NCI-H345 treated with DMSO at 0.1 percent for 48 hours (cell line): Measurements from ENCODE around the gene ZFAND6.

ENCODE experiments used
- DNase-seq: peaks from one replicate; lab custom pipeline; 2025; ENCODE audit not compliant: unreplicated experiment; lab: John Stamatoyannopoulos, UW

The ZFAND6 gene

GRCh38 chr15:80167936-80168335 is 108.5 kb downstream of the ZFAND6 start:
- DNase-seq = no peak

- no peak for DNase-seq
Observed at GRCh38 chr15:80168421-80168820, 108.9 kb downstream of the ZFAND6 start.

GRCh38 chr15:80169768-80170357 is 110.4 kb downstream of the ZFAND6 start:
- no peak for DNase-seq

GRCh38 chr15:80170596-80170995 is 111.1 kb downstream of the ZFAND6 start:
- no peak for DNase-seq

- no peak for DNase-seq
Observed at GRCh38 chr15:80171787-80172186, 112.3 kb downstream of the ZFAND6 start.

- no peak for DNase-seq
Observed at GRCh38 chr15:80172401-80172800, 112.9 kb downstream of the ZFAND6 start.

GRCh38 chr15:80173022-80173759 is 113.7 kb downstream of the ZFAND6 start:
- DNase-seq = no peak

- DNase-seq = no peak
Observed at GRCh38 chr15:80174017-80174746, 114.7 kb downstream of the ZFAND6 start.

GRCh38 chr15:80175436-80175835 is 116.0 kb downstream of the ZFAND6 start:
- no peak for DNase-seq

GRCh38 chr15:80176443-80176842 is 117.0 kb downstream of the ZFAND6 start:
- DNase-seq = no peak

- DNase-seq = no peak
Observed at GRCh38 chr15:80177156-80177555, 117.7 kb downstream of the ZFAND6 start.

GRCh38 chr15:80179025-80179759 is 119.7 kb downstream of the ZFAND6 start:
- no peak for DNase-seq

GRCh38 chr15:80179935-80180334 is 120.5 kb downstream of the ZFAND6 start:
- DNase-seq = no peak

- DNase-seq = no peak
Observed at GRCh38 chr15:80180468-80180867, 121.0 kb downstream of the ZFAND6 start.

GRCh38 chr15:80180986-80181385 is 121.5 kb downstream of the ZFAND6 start:
- DNase-seq = no peak

GRCh38 chr15:80182611-80183261 is 123.3 kb downstream of the ZFAND6 start:
- DNase-seq = no peak

- no peak for DNase-seq
Observed at GRCh38 chr15:80183306-80183705, 123.8 kb downstream of the ZFAND6 start.

- DNase-seq = no peak
Observed at GRCh38 chr15:80183886-80184285, 124.4 kb downstream of the ZFAND6 start.

- no peak for DNase-seq
Observed at GRCh38 chr15:80184554-80184953, 125.1 kb downstream of the ZFAND6 start.

GRCh38 chr15:80185152-80185551 is 125.7 kb downstream of the ZFAND6 start:
- DNase-seq = no peak

GRCh38 chr15:80186066-80186465 is 126.6 kb downstream of the ZFAND6 start:
- DNase-seq = no peak
